Right lobe of liver (tissue), 4 donors: ENCODE data around the gene CAMTA1.

Source experiments
- CTCF ChIP-seq, 4 donors: fragments of 200-600 bp in 3 of 4; fragments of 450-650 bp in 1 of 4; IDR thresholded peaks; one replicate each; pipeline versions ENCODE4 v1.5.1 to v1.8.0; 2016 to 2022; ENCODE audit warnings: antibody characterized with exemption in 4 of 4, mild to moderate bottlenecking in 2 of 4
- POLR2A ChIP-seq: fragments of 450-650 bp; IDR thresholded peaks from one replicate; pipeline ENCODE4 v1.6.1; 2017; ENCODE audit warnings: antibody characterized with exemption, mild to moderate bottlenecking
- donor health status: DM: no; HTN: no; CAD: no.
- donor health status: DM: no; HTN: no; CAD: no.
- donor health status: DM: no; HTN: yes; CAD: no.

GRCh38 chr1:7768583-7768982 lies 983.3 kb downstream of the CAMTA1 start:
- TF ChIP-seq CTCF (IDR thresholded peaks at IDR 0.05) (no peak), POLR2A (no peak)
